Dedifferentiated amniotic fluid mesenchymal stem cell (primary cell): ENCODE results near the gene FTO.
A peak's percentile ranks its signal among the peaks of the same experiment; 100 is the strongest.
"Not testable (repeated sequence)": the region's sequence is repeated elsewhere in the genome, so short reads cannot be mapped to it uniquely, and the experiment has no call there.

Experiments used
- DNase-seq: peaks from one replicate; pipeline ENCODE4 v3.0.0-alpha.2; 2016; ENCODE audit errors: extremely low spot score

Gene FTO

DNA sequence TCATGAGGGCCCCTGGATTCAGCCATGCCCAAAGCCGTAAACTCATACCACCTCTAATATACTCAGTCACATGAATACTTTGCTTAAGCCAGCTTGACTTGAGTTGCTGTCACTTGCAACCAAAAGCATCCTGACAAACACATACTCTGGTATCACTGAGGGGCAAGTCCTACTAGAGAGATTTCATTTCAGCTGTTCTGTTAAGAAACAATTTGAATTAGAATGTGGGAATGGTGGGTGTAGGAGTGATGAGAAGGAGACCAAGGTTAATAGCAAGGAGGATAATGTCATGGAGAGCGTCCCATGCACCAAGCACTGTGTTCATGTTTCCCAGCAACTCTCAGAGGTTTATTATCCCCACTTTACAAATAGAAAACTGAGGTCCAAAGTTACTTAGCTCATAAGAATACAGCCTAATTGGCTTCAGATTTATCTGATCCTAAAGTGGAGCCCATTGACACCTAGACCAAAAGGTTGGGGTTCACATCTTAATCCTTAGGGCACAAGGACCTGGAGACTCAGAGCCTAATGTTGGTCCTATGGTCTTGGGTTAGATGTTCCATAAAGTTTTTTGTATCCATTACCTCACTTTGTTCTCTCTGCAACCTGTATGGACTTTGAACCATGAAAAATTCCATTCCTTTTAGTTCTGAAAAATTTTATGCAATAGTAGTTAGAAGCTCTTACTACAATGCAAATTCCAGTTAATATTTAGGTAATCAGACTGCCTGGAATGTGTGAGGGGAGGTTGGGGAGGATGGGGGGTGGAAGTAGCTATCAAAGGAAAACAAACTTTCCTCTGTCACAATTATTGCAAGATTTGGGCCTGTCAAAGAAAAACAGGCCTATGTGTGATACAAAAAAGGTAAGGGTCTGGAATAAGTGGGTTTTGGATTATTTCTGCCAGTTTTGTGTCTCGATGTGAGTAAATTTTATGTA is 476.7 kb downstream of the FTO start:
- no peak for DNase-seq

DNA sequence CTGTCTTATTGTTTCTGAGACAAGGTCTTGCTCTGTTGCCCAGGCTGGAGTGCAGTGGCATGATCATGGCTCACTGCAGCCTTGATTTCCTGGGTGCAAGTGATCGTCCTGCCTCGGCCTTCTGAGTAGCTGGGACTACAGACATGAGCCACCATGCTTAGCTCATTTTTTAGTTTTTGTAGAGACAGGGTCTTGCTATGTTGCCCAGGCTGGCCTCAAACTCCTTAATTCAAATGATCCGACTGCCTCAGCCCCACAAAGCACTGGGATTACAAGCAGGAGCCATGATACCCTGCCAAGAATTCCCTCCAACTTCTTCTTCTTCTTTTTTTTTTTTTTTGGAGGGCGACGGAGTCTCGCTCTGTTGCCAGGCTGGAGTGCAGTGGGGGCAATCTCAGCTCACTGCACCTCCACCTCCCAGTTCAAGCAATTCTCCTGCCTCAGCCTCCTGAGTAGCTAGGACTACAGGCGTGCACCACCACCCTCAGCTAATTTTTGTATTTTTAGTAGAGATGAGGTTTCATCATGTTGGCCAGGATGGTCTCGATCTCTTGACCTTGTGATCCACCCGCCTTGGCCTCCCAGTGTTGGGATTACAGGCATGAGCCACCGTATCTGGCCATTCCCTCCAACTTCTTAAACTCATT is 477.9 kb downstream of the FTO start:
- not testable (repeated sequence) for DNase-seq

DNA sequence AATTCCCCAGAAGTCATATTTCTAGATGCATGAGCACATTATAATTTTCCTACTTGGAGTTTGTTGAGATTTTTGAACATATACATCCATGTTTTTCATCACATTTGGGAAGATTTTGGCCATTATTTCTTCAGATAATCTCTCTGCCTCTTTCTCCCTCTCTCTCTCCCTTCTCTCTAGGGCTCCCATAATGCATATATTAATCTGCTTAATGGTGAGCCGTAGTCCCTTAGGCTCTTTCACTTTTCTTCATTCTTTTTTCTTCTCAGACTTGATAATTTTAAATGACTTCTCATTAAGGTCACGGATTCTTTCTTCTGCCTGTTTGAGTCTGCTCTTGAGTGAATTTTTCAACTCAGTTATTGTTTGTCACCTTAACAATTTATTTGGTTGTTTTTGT is 481.1 kb downstream of the FTO start:
- no peak for DNase-seq

DNA sequence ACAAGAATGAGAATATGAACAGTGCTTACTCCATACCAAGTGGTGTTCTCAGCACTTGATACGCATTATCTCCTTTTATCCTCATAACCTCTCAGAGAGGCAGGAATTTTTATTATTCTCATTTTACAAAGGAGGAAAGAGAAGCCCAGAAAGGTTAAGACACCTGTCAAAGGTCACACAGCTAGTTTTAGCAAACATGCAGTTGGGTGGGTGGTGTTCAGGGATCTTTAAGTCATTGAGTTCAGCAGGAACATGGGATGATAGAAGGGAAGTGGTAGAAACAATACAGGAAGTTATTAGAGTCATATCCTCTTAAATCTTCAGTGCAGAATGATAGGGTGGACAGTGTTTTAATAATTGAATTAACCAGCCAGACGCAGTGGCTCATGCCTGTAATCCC is 487.2 kb downstream of the FTO start:
- no peak for DNase-seq

DNA sequence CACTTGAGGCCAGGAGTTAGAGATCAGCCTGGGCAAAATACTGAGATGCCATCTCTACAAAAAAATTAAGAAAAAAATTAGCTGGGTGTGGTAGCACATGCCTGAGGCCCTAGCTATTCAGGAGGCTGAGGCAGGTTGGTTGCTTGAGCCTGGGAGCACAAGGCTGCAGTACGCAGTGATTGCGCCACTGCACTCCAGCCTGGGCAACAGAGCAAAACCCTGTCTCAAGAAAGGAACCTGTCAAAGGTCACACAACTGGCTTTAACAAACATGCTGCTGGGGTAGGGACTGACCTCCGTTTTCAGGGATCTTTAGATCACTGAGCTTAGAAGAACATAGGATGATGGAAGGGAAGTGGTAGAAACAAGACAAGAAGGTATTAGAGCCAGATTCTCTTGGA is 487.6 kb downstream of the FTO start:
- DNase-seq: no peak

DNA sequence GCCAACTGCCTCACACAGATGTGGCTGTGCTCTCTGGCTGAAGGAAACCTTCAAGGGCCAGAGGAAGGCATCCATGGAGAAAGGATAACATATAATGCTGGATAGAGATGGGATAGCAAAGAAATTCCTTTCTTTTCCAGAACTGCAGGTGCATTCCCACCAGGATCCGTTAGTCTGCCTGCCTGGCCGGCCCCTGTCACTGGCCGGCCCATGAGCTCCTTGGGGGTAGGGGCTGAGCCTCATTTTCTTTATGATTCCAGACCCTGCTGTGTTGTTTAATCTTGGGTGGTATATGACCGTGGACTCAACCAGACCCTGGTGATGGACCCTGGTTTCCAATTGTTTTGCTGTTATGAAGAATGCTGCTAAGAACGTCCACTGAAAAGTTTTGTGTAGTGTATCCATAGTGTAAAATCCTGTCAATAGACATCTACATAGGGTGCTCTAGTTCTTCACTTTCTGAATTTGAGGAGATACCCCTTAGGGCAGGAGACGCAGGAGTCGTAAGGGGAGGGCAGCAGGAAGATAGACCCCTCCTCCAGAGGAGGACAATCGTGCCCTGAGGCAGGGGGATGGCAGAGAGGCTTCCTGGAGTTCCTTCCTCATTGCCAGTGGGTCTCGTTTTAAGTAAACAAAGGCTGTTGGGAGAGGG is 489.2 kb downstream of the FTO start:
- no peak for DNase-seq

DNA sequence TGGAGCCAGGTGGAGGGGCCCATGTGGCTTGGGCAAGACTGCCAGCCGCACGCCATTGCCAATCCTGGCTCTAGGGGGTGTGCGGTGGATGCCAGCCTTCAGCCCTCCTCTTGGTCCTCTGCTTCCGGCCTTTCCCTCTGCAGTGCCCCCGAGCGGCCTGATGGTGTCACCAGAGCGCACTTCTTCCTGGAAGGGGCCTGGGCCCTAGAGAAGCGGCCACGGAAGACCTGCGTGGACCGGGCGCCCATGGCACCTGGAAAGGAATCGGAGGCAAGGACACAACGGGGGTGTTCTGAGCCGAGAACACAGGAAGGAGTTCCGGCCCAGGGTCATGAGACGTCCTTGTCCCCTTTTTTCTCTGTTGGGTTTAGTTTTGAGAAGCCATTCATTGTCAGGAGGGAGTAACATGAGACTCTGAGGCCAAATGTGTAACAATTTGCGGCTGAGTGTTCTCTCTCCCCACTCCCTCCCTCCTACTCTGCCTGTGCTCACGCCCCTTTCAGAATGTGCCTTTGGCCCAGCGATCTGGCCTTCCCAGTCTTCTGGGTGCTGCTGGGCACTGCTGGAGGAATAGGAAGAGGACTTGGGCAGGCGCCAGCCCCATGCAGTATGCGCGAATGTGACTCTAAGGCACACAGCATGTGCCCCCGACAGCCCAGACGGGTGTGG is 489.8 kb downstream of the FTO start:
- DNase-seq: peak; percentile 45

DNA sequence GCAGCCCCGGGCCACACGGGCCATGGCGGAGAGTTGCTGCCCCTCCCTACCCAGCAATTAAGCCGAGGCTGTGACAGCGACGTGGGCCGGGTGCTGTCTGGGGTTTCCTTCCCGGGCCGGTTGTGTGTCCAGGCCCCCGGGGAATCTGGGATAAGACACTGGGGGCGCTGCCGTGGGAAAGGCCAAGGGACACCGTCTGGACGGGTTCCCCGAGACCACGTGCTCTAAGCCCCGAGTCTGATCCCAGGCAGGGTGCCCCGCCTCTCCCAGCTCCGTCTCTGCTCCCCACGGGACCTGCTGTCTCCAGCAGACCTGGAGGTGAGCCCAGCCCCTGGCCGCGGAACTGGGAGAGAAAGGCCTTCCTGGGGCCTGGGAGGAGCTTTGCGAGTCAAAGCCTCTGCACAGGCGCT is 490.4 kb downstream of the FTO start:
- no peak for DNase-seq

DNA sequence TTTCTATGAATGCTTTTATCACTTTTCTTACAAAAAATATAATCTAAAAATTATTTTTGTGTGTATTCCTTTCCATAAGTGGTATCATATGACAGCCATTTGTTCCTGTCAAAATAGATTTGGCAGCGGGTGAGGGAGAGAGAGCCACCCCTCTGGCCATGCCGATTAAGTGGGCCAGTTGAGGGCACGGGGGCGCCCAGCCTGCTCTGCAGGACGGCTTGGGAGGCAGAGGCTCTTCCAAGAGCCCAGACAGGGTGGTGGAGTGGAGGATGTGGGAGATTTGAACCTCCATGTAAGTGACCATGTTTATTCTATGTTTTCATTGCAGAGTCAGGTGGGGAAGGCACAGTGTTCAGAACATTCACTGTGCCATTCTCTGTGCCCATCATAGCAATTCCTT is 493.8 kb downstream of the FTO start:
- DNase-seq: no peak

DNA sequence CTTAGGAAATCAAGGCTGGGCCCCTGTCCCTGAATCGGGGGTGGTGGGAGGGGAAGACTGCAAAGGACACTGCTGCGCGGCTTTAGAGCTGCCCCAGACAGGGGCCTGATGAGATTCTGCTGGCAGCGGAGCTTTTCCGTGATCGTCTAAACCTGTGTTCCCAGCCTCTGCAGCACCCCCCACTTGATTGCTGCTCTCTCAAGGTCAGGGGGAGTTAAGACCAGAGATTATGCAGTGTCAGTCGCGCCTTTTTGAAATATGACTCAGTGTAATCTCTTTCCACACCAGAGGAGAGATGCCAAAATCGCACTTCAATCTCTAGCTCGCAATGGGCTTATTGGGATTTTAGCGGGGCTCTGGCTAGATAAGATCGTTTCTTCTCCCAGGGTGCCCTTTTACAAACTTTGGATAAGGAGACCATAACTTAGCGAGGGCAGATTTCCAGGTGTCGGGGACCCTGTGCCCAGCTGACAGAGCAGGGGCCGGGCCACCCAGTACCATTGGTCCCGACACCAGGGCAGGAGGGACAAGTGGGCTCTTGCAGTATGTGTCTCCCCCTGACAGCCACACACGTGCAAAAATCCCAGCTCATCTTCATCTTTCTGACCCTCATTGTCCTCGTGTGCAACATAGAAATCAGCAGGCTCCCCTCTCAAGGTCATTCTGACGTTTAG is 495.7 kb downstream of the FTO start:
- DNase-seq: no peak

DNA sequence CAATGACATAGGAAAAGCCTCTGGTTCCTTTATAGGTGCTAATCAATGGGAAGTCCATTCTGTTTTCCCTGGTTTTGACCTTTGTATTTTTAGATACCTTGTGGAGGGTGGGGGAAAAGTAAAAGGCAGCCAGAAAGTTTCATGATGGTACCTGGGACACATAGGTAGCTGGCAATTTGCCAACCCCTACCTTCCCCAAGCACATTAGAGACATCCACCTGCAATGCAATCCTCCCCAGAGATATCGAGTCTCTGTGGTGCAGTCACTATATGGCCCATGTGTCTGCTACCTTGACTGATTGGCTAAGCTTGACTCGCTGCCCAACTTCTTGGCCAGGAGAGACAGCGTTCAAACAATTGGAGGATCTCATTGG is 496.2 kb downstream of the FTO start:
- DNase-seq: no peak

DNA sequence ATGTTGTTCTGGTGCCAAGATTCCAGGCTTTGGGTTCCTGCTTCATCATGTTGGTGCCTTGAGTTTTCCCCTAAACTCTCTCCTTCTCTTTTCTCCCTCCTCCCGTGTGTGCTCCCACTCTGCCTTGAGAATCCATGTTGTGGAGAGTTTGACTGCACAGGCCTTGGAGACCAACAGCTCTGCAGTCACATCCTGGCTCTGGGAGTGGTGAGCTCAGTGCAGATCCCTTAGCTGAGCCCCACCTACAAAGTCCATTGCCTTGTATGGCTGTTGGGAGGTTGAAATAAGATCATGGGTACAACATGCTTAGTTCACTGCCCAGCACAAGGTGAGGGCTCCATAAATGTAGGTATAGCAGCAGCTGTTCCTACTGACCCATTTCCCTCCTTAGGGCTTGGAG is 496.8 kb downstream of the FTO start:
- no peak for DNase-seq

DNA sequence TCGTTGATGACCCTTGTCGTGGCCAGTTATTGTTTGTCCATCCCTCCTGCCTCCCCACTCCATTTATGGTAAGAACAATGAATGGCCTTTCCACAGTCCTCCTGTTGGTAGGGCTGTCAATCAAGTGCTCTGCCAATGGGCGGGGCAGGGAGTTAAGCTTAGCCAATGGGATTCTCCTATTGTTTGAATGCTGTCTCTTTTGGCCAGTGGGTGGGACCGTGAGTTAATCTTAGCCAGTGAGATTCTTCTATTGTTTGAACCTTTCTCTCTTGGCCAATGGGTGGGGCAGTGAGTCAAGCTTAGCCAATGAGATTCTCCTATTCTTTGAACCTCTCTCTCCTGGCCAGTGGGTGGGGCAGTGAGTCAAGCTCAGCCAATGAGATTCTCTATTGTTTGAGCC is 497.2 kb downstream of the FTO start:
- no peak for DNase-seq
